Measurements from ENCODE around the gene KDM5B. TPM values are rescaled to one million over a fixed set of nuclear protein-coding genes. Genes with fewer than 3 reads are reported as not detected.

Gene KDM5B
- total RNA-seq, 1 experiment from 2014 or later: 44.6 TPM

DNA sequence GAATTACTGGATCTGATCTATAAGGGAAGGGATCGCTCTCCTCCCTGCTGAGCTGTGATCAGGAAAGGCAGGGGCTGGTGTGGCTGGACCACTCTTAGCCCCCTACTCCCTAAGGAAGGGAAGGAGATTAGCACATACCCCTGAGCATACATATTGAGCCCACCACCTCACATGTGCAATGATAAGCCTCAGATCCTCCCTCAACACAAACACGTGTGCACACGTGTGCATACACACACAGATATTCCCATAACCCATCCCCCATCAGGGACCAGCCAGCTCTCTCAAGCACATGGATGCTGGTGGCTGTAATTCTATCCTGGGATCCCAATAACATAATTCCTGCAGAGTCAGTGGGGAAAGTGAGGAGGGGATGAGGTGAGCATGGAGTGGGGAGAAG lies 119.1 kb downstream of the KDM5B start:
- Histone ChIP-seq H3K79me2 (ENCODE audit: insufficient read depth, low read length) (no peaks in the 10 kb centered on the region), H3K36me3 (ENCODE audit: control insufficient read depth in 1 of 2, insufficient read depth in 2 of 2, low read length in 2 of 2) (no peaks in the 10 kb centered on the region), H3K4me1 (ENCODE audit: control insufficient read depth in 1 of 2, insufficient read depth in 2 of 2, low read length in 2 of 2) (peaks cover 5 to 8% of the 10 kb centered on the region in 2 experiments; a peak in 3 of 4 replicates), H3K9me3 (ENCODE audit: control insufficient read depth in 1 of 2, insufficient read depth in 1 of 2, low read depth in 1 of 2, low read length in 2 of 2) (no peaks in the 10 kb centered on the region), H3K9me2 (ENCODE audit: insufficient read depth) (no peaks in the 10 kb centered on the region), H3K27me3 (ENCODE audit: insufficient read depth, low read length) (peaks cover 78% of the 10 kb centered on the region), H2AFZ (ENCODE audit: low read depth, low read length, poor library complexity, severe bottlenecking) (no peak overlapping the region), H4K20me1 (ENCODE audit: insufficient read depth) (0 out of 2 replicates have a peak, but pooled peaks cover 3% of the 10 kb centered on the region), H3K4me3 (replicated peaks in 1 of 2; ENCODE audit: low read depth in 1 of 2, low read length in 2 of 2) (no peak overlapping the region), H3K27ac (ENCODE audit: low read depth, low read length) (no peak overlapping the region), H3K9ac (ENCODE audit: low read length) (no peak overlapping the region), H3K4me2 (ENCODE audit: low read length) (no peak overlapping the region)
- no peak for DNase-seq (ENCODE audit: low read depth, low spot score)
- ChIA-PET POLR2A (no interaction called here), RAD21 (ENCODE audit: low non-redundant PET in 1 of 2, low total read pairs in 2 of 2, uncharacterized antibody in 2 of 2, unreplicated experiment in 2 of 2) (no interaction called here), CTCF (no interaction called here)
- BruUV-seq (replicated peaks): no TSS peak
- intact Hi-C loops (cut with micrococcal nuclease): no loop called here
- no peak for ATAC-seq
- TF ChIP-seq, protein P1, sequence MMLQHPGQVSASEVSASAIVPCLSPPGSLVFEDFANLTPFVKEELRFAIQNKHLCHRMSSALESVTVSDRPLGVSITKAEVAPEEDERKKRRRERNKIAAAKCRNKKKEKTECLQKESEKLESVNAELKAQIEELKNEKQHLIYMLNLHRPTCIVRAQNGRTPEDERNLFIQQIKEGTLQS (IDR thresholded peaks at IDR 0.05): no peak
- no peak for TF ChIP-seq RAD21 (IDR thresholded peaks at IDR 0.05; ENCODE audit: low read depth)
- TF ChIP-seq SP1 (IDR thresholded peaks at IDR 0.05; ENCODE audit: low read depth): no peak
- TF ChIP-seq EZH2phosphoT487 (IDR thresholded peaks at IDR 0.05; ENCODE audit: borderline replicate concordance): no peak
- TF ChIP-seq, protein P2, sequence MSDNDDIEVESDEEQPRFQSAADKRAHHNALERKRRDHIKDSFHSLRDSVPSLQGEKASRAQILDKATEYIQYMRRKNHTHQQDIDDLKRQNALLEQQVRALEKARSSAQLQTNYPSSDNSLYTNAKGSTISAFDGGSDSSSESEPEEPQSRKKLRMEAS (IDR thresholded peaks at IDR 0.05): no peak
- TF ChIP-seq POLR2A (IDR thresholded peaks at IDR 0.05; ENCODE audit: borderline replicate concordance, extremely low read depth, insufficient read depth, insufficient read length): no peak
- TF ChIP-seq YY1 (IDR thresholded peaks at IDR 0.05; ENCODE audit: extremely low read depth, insufficient replicate concordance, low read depth, low read length): no peak
- TF ChIP-seq TCF7L2 (IDR thresholded peaks at IDR 0.05; ENCODE audit: borderline replicate concordance, extremely low read depth, insufficient read depth, insufficient read length): no peak
- no peak for TF ChIP-seq FOSL1 (IDR thresholded peaks at IDR 0.05; ENCODE audit: low read depth)

DNA sequence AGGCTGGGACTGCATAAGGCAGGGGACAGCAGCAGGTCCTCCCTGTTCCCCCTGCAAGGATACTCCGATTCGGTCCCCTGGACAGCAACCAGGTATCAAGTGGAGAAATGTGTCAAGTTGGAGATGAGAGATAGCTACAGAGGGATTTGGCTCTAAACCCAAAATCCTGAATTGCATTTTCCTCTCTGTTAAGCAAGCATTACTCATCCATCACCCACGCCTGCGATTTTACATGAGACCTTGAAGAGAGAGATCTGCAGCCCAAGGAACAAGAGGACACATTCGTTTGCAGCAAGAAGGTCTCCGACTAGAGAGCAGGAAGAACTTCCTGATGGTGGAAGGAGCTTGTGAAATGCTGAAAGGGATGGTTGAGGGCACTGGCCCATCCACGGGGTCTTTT lies 119.8 kb downstream of the KDM5B start:
- Histone ChIP-seq H3K36me3 (ENCODE audit: control insufficient read depth in 1 of 2, insufficient read depth in 2 of 2, low read length in 2 of 2) (no peaks in the 10 kb centered on the region), H3K79me2 (ENCODE audit: insufficient read depth, low read length) (no peaks in the 10 kb centered on the region), H2AFZ (ENCODE audit: low read depth, low read length, poor library complexity, severe bottlenecking) (no peak overlapping the region), H3K9me2 (ENCODE audit: insufficient read depth) (no peaks in the 10 kb centered on the region), H3K27ac (ENCODE audit: low read depth, low read length) (no peak overlapping the region), H3K4me2 (ENCODE audit: low read length) (no peak overlapping the region), H3K9ac (ENCODE audit: low read length) (no peak overlapping the region), H3K4me3 (replicated peaks in 1 of 2; ENCODE audit: low read depth in 1 of 2, low read length in 2 of 2) (no peak overlapping the region), H3K9me3 (ENCODE audit: control insufficient read depth in 1 of 2, insufficient read depth in 1 of 2, low read depth in 1 of 2, low read length in 2 of 2) (no peaks in the 10 kb centered on the region), H3K4me1 (ENCODE audit: control insufficient read depth in 1 of 2, insufficient read depth in 2 of 2, low read length in 2 of 2) (peaks cover 5 to 8% of the 10 kb centered on the region in 2 experiments; a peak in 3 of 4 replicates), H3K27me3 (ENCODE audit: insufficient read depth, low read length) (peaks cover 79% of the 10 kb centered on the region), H4K20me1 (ENCODE audit: insufficient read depth) (0 out of 2 replicates have a peak, but pooled peaks cover 3% of the 10 kb centered on the region)
- BruUV-seq (replicated peaks): no TSS peak
- ATAC-seq (no peak), DNase-seq (ENCODE audit: low read depth, low spot score) (no peak)
- RAD21 ChIA-PET (ENCODE audit: low non-redundant PET in 1 of 2, low total read pairs in 2 of 2, uncharacterized antibody in 2 of 2, unreplicated experiment in 2 of 2): no interaction called here
- POLR2A ChIA-PET: no interaction called here
- no peak for TF ChIP-seq EZH2phosphoT487 (IDR thresholded peaks at IDR 0.05; ENCODE audit: borderline replicate concordance)
- TF ChIP-seq FOSL1 (IDR thresholded peaks at IDR 0.05; ENCODE audit: low read depth): no peak
- TF ChIP-seq POLR2AphosphoS5 (IDR thresholded peaks at IDR 0.05; ENCODE audit: low read depth, low read length): no peak
- TF ChIP-seq TCF7L2 (IDR thresholded peaks at IDR 0.05; ENCODE audit: borderline replicate concordance, extremely low read depth, insufficient read depth, insufficient read length): no peak
- CTCF ChIA-PET: no interaction called here
- intact Hi-C loops (cut with micrococcal nuclease): no loop called here

Data from HCT116 (cell line).